Testis (tissue), 3 donors: ENCODE data around the gene SNRPB2. TPM values are rescaled to one million over a fixed set of nuclear protein-coding genes. Genes with fewer than 3 reads are reported as not detected.
A peak's percentile ranks its signal among the peaks of the same experiment; 100 is the strongest.

Source experiments
- DNase-seq: peaks from one replicate; pipeline ENCODE4 v3.0.0-alpha.2; 2019
- H3K27ac ChIP-seq, 2 donors: fragments of 200-600 bp; sonication (generic); one replicate each; pipeline ENCODE4 v1.5.1; 2019
- H3K27me3 ChIP-seq: fragments of 200-600 bp; sonication (generic); one replicate; pipeline ENCODE4 v1.5.1; 2019
- H3K36me3 ChIP-seq: fragments of 200-600 bp; sonication (generic); one replicate; pipeline ENCODE4 v1.5.1; 2017; ENCODE audit warnings: low read depth; ENCODE audit errors: missing control alignments
- H3K4me1 ChIP-seq: fragments of 200-600 bp; sonication (generic); one replicate; pipeline ENCODE4 v1.5.1; 2019
- H3K4me3 ChIP-seq, 2 donors: fragments of 200-600 bp; sonication (generic); one replicate each; pipeline ENCODE4 v1.5.1; 2017 to 2019
- H3K9me3 ChIP-seq: fragments of 200-600 bp; sonication (generic); one replicate; pipeline ENCODE4 v1.5.1; 2017
- POLR2A ChIP-seq: fragments of 450-650 bp; IDR thresholded peaks from one replicate; pipeline ENCODE4 v1.6.1; 2017; ENCODE audit warnings: antibody characterized with exemption, mild to moderate bottlenecking, moderate library complexity
- WGBS, 2 donors: methylation state at CpG; one replicate each; pipeline ENCODE4 v1.1.5; 2018; 5-methylcytosine and 5-hydroxymethylcytosine counted together
- intact Hi-C: fragments of 100-400 bp; cut with DNase I; formaldehyde crosslinking; loops from one replicate; pipeline ENCODE4 v1.15.1; 2023; ENCODE audit warnings: low total_unique reads
- polyA plus RNA-seq: library from polyadenylated mRNA; stranded (reverse); fragments of 350-450 nt; fragmentation: Illumina TruSeq; extraction: RNeasy Lipid Tissue Mini Kit (QIAGEN cat#74804); gene quantifications from one replicate; pipeline ENCODE4 v1.2.3, GENCODE V29; 2014; ENCODE audit warnings: low read depth, low replicate concordance; ENCODE audit not compliant: insufficient read depth
- total RNA-seq, 2 donors: library from RNA; depleted of rRNA; stranded (reverse); fragments of >200 nt; gene quantifications; one replicate each; pipeline ENCODE4 v1.2.3, GENCODE V29; 2016
- TF ChIP-seq, protein P1 (sequence below), 3 experiments: fragments of 450-650 bp in 2 of 3; fragments of 200-600 bp in 1 of 3; sonication (generic) in 1 of 3; IDR thresholded peaks; one replicate each; pipeline ENCODE4 v1.5.1; 2016 to 2019; ENCODE audit warnings: antibody characterized with exemption in 3 of 3, mild to moderate bottlenecking in 2 of 3, moderate library complexity in 1 of 3

Gene SNRPB2
- total and polyA plus RNA-seq, 3 donors from 2014 or later = 32.8 to 47.9 (median 35.3) TPM

DNA sequence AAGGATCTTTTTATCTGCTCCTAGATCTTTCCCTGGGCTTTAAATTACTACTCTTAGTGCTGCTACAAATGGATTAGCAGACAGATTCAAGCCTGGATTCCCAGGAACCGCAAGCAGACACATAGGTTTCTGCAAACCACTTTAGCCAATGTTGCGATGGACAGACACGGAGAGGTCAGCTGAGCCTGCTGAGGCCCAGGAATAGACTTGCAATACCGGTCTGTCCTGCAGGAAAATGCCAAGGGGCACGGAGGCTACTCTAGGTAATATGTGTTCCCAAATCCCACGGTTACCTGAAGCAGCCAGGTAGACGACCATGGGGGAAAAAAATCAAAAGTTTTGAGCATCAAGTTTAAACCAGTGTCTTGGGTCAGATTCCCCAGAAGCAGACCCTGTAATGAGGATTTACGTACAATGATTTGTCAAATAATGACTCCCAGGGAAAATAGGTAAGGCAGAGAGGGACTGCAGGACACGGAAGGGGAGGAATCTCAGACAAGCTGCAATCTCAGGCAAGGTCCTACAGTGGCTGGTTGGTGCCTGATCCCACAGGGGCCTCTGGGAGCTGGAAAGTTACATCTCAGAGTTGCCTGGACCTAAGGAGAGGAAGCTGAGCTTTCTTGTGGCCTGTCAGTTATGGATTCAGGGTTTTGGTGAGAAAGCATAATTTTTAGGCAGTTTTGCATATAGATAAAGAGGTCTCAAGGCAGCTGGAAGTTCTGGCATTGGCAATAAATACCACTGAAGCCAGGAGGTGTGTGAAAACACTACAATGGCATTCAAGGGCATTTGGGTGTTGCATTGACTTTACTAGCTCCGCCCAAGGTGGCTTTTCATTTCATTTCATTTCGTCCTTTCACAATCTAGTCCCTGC, 30.8 kb downstream of the SNRPB2 start:
- intact Hi-C loops = no loop called here
- DNase-seq = no peak
- Histone ChIP-seq H3K27ac (no peak overlapping the region), H3K27me3 (no peaks in the 10 kb centered on the region), H3K4me3 (no peak overlapping the region), H3K9me3 (no peaks in the 10 kb centered on the region), H3K4me1 (no peaks in the 10 kb centered on the region), H3K36me3 (no peaks in the 10 kb centered on the region)
- TF ChIP-seq, protein P1, sequence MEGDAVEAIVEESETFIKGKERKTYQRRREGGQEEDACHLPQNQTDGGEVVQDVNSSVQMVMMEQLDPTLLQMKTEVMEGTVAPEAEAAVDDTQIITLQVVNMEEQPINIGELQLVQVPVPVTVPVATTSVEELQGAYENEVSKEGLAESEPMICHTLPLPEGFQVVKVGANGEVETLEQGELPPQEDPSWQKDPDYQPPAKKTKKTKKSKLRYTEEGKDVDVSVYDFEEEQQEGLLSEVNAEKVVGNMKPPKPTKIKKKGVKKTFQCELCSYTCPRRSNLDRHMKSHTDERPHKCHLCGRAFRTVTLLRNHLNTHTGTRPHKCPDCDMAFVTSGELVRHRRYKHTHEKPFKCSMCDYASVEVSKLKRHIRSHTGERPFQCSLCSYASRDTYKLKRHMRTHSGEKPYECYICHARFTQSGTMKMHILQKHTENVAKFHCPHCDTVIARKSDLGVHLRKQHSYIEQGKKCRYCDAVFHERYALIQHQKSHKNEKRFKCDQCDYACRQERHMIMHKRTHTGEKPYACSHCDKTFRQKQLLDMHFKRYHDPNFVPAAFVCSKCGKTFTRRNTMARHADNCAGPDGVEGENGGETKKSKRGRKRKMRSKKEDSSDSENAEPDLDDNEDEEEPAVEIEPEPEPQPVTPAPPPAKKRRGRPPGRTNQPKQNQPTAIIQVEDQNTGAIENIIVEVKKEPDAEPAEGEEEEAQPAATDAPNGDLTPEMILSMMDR (IDR thresholded peaks at IDR 0.05) = no peak
- no peak for TF ChIP-seq POLR2A
- 71 to 83% methylated on average over 9 to 11 of the region's 11 CpGs for WGBS, 2 donors

DNA sequence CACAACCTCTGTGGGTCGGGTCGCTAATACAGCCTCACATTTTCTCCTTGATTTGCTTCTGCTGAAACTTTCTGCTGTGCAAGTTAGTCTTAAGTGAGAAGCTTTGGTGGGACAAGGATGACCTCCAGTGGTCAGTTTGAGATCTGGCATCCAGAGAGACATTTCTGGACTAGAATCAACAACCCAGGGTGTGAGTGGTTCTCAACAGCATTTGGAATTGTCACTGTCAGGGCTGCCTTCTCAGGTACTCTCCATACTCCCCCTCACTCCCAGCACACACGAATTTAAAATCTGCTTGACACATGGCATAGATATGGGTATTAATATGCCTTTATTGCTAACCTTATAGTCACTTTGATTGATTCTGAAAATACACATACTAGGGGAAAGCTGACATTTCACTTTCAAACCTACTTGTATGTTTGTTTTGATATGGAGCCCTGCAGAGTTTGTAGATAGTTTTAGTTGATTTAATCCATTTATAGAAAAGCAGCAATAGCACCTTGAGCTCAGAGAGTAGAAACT, 31.5 kb downstream of the SNRPB2 start:
- DNase-seq = peak; percentile 57
- no peak for TF ChIP-seq POLR2A
- TF ChIP-seq, protein P1 (IDR thresholded peaks at IDR 0.05) = peak; percentile 34 to 56 (median 52)
- no peaks in the 10 kb centered on the region for H3K27me3 ChIP-seq
- H3K4me3 ChIP-seq = no peak overlapping the region
- no peak overlapping the region for H3K27ac ChIP-seq
- H3K9me3 ChIP-seq = no peaks in the 10 kb centered on the region
- no peaks in the 10 kb centered on the region for H3K4me1 ChIP-seq
- WGBS, 2 donors = 12 to 14% methylated on average over 3 of the region's 3 CpGs
- intact Hi-C loops = no loop called here
- H3K36me3 ChIP-seq = no peaks in the 10 kb centered on the region

DNA sequence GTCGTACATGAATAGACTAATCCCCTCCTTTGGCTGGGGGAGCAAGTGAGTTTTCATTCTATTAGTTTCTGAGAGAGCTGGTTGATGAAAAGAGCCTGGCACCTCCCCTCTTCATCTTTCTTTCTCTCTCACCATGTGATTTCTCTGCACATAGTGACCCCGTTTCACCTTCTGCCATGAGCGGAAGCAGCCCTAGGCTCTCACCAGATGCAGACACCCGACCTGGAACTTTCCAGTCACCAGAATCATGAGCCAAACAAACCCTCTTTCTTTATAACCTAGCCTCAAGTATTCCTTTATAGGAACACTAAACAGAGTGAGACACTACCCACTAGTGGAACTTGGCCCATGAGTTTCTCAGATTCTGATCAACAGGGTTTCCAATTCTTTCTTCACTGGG, 34.7 kb downstream of the SNRPB2 start:
- Histone ChIP-seq H3K4me1 (no peaks in the 10 kb centered on the region), H3K9me3 (no peaks in the 10 kb centered on the region), H3K4me3 (no peak overlapping the region), H3K27me3 (no peaks in the 10 kb centered on the region), H3K36me3 (no peaks in the 10 kb centered on the region), H3K27ac (no peak overlapping the region)
- intact Hi-C loops = no loop called here
- WGBS, 2 donors = 43 to 49% methylated on average over 4 of the region's 4 CpGs
- TF ChIP-seq, protein P1 (IDR thresholded peaks at IDR 0.05) = no peak
- no peak for TF ChIP-seq POLR2A
- DNase-seq = no peak

DNA sequence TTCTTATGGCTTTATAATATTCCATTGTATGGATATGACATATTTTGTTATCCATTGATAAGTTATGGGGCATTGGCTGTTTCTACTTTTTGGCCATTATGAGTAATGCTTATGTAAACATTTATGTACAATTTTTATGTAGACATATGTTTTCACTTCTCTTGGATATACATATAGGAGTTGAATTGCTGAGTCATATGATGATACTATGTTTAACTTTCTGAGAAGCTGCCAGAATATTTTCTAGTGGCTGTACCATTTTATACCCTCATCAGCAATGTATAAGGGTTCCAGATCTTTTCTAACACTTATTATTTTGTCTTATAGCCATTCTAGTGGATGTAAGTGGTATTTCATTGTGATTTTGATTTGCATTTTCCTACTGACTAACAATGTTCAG, 41.4 kb downstream of the SNRPB2 start:
- H3K27ac ChIP-seq = no peak overlapping the region
- H3K27me3 ChIP-seq = no peaks in the 10 kb centered on the region
- TF ChIP-seq, protein P1 (IDR thresholded peaks at IDR 0.05) = no peak
- no peak for TF ChIP-seq POLR2A
- no peaks in the 10 kb centered on the region for H3K36me3 ChIP-seq
- DNase-seq = no peak
- intact Hi-C loops = no loop called here
- no peaks in the 10 kb centered on the region for H3K9me3 ChIP-seq
- H3K4me3 ChIP-seq = no peak overlapping the region
- no peaks in the 10 kb centered on the region for H3K4me1 ChIP-seq
